HG03521 (cell line): ENCODE measurements around the gene SYT13.

ENCODE experiments used
- ATAC-seq: cut with Tn5 transposase; IDR thresholded peaks from one replicate; pipeline ENCODE4 v1.9.1; 2021; ENCODE audit warnings: mild to moderate bottlenecking, moderate library complexity; ENCODE audit not compliant: unreplicated experiment

SYT13 gene

DNA sequence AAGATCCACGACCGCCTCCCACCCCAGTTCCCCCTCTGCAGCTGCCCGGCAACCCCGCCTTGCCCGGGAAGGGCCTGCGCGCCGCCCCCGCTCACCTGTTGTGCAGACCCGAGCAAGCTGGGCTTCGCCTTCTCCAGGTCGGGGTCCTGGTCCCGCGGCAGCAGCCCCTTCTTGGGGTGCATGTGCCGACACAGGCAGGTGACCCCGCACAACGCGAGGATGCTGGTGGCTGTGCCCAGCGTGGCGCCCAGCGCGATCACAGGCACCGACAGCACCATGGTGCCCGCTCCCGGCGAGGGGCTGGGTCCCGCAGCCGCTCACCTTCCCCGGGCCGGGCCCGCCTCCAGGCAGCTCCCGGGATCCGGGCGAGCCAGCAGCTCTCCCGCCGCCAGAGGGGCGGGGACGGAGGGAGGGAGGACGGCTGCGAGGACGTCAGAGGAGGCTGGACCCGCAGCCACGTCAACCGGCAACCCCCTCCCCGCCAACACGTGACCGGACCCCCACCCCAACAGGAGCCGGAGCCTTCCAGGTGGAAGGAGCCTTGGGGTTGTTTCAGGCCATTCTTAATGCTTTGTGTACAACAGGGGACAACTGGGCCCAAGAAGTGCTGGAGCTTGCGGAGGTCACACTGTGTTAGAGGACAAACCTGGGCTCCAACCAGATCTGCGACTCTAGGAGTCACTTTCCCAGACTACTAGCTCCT, at the start of gene SYT13:
Gene SYT13, minus strand, starts transcription at position 412 of the 703 bp plus-strand sequence. Its CDS starts 134 bp downstream, at position 278.
- no peak for ATAC-seq

GRCh38 chr11:45335434-45335833, 49.3 kb upstream of the SYT13 start:
- ATAC-seq, result no peak

DNA sequence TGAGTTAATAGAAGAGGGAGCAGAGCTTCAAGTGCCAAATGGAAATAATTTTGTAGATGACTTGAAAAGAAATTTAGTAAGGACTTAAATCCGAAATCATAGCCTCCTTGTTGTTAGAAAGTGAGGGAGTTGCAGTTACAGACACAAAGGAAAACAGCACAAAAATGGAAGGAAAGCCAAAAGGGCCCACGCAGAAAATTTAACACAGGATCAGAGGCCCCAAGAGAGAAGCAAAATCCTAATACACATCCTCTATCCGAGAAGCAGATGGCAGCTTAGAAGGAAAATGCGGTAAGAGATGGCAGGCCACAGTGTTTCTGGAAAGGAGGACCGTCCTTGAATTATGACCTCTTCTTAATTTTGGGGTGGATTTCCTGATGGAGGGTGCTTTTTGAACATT, 48.7 kb upstream of the SYT13 start:
- no peak for ATAC-seq

- ATAC-seq, result no peak
Measured at GRCh38 chr11:45334410-45334809, 48.3 kb upstream of the SYT13 start.

GRCh38 chr11:45333001-45333971, 47.1 kb upstream of the SYT13 start:
- ATAC-seq, result no peak

DNA sequence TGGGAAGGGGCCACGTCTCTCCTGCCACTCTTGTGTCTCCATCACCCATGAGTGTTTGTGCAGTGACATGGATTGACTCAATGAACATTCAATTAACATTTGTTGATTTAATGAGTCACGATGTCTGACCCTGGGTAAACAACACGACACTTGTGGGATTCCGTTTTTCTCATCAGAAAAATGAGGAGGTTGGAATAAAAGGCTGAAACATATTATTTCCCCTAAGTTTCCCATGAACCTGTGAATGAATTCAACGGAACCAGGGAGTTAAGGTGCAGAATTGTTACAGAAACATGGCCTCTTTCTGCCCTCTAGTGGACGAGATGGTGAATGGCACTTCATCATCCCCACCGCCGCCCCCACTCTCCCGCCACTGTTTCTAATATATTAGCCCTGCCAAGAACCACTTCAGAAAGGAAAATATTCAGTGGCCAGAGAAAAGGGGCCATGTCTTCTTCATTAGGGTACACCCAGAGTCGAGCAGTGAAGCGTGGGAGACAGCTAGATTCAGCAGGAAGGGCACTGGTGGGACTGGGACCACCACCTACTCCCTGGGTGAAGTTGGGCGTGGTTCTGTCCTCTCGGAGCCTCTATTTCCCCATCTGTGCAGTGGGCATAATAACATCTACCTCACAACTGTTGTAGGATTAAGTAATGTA, 46.3 kb upstream of the SYT13 start:
- no peak for ATAC-seq

- no peak for ATAC-seq
Measured at GRCh38 chr11:45331839-45332238, 45.7 kb upstream of the SYT13 start.

DNA sequence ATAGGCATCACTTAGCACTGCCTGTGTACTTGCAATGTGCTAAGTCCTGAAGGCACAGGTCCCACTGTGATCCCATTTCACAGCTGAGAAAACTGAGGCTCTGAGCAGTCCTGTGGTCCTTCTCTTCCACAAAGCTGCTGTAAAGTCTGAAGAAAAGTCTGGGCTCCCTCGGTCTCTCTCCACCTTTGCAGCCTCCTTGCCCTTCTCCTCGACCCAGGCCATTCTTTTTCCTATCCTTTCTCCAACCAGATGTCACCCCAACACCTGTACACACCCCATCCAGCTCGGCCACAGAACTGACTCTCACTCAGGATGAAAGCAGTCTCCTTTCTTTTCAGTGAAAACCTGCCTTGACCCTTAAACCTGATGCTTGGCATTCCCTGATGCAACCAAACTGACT, 42.6 kb upstream of the SYT13 start:
- ATAC-seq, result no peak

- ATAC-seq, result no peak
Measured at GRCh38 chr11:45324459-45324858, 38.3 kb upstream of the SYT13 start.

DNA sequence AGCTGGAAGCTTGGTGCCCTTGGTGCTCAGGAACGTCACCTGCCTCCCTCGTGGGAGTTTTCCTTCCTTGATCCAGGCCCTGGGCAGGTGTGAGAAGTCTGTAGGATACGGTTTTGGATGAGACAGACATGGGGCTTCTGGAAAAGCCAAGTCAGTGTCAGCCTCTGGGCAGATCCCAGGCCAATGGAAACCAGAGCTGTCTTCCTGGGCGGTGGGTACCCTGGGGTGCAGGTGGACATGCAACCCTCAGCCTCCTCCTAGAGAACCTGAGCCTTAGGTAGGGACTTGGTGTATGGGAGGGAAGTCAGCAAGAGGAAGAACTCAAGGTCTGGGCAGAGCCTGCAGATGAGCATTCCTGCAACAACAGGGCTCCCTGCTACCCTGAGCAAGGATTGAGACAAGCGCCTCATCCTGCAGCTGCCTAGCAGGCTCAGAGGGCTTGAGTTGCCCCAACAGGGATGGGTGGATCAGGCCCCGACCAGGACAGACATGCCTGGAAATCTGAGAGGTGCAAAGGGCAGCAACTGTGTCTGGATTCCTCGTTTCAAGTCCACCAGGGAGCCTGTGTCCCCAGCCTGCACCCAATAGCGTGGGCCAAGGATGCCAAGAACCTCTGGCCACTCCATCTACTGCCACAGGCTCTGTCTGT, 37.6 kb upstream of the SYT13 start:
- no peak for ATAC-seq

GRCh38 chr11:45322891-45323600, 36.9 kb upstream of the SYT13 start:
- no peak for ATAC-seq

DNA sequence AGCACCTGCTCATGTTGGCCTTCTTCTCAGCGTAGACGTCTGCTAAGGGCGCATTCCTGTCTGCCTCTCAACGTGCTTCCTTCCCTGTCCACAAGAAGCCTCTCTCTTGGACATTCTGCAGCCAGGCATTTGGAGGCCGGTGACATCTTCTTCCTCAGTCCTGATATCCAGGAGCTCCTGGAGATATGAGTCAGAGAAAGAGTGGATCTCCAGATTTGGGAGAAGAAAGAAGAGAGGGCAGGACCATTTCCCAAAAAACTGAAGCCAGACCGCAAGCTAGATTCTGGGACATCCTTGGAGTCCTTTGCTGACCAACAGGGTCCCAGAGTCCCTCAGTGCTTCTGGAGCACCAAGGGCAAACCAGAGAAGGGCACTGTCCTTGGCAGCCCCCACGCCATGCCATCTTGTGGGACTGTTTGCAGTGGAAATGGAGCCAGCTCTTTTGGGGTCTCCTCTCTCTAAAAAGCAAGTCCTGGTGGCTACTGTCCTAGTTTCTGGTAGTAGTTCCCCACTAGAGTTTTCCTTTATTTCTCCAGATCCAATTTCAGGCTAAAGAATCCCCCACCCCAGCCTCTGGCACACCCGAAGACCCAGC, 36.1 kb upstream of the SYT13 start:
- no peak for ATAC-seq

- no peak for ATAC-seq
Measured at GRCh38 chr11:45321669-45322068, 35.5 kb upstream of the SYT13 start.

DNA sequence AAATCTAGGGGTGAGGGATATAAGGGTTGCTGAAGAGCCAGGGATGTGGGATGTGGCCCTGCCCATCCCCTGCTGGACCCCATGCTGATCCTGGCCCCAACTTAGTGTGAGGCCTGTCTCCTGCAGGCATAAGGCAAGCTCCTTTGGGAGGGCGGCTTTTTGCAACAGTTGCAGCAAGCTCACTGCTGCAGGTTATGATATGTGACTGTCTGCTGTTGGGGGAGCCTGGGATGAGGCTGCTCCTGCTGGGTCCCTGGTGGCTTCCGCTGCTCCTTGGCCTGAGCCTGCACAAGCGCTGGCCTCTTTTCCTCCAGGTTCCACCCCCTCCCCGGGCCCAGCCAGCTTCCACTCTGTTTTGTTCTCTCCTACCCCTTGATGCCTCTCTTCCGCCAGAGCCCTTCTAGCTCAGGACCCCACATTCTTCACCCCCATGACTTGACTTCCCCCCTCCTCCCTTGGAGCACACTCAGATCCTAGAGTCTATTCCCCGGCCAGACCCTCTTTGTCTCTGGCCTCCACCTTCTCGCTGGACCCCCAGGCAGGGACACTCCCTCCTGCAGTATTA, 35.0 kb upstream of the SYT13 start:
- ATAC-seq, result no peak

GRCh38 chr11:45320371-45320770, 34.2 kb upstream of the SYT13 start:
- no peak for ATAC-seq

DNA sequence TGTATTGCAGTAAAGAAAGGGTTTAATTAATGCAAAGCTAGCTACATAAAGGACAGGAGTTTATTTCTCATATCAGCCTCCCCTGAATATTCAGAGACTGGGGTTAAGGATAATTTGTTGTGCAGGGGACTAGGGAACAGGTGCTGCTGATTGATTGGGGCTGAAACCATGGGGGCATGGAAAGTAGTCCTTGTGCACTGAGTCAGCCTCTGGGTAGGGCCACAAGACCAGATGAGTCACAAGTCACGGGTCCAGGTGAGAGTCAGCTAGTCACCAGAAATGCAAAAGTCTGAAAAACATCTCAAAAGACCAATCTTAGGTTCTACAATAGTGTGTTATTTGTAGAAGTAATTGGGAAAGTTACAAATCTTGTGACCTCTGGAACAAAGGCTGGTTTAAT, 32.9 kb upstream of the SYT13 start:
- ATAC-seq, result no peak

- no peak for ATAC-seq
Measured at GRCh38 chr11:45318516-45318915, 32.4 kb upstream of the SYT13 start.

- no peak for ATAC-seq
Measured at GRCh38 chr11:45316258-45316657, 30.1 kb upstream of the SYT13 start.

GRCh38 chr11:45314900-45315299, 28.8 kb upstream of the SYT13 start:
- ATAC-seq, result no peak
